Esophagus muscularis mucosa (tissue), 3 donors: Measurements from ENCODE around the gene RBX1.

Source experiments
- POLR2AphosphoS5 ChIP-seq, 2 donors: sonication (generic); formaldehyde crosslinking; IDR thresholded peaks; one replicate each; pipeline ENCODE4 v1.6.1; 2017; ENCODE audit warnings: antibody characterized with exemption in 2 of 2
- TF ChIP-seq, protein P1 (sequence below), 3 experiments: fragments of 200-600 bp in 2 of 3; fragments of 450-650 bp in 1 of 3; sonication (generic) in 2 of 3; IDR thresholded peaks; one replicate each; pipeline ENCODE4 v1.5.1; 2017 to 2019; ENCODE audit warnings: antibody characterized with exemption in 3 of 3, mild to moderate bottlenecking in 2 of 3, moderate library complexity in 1 of 3

DNA sequence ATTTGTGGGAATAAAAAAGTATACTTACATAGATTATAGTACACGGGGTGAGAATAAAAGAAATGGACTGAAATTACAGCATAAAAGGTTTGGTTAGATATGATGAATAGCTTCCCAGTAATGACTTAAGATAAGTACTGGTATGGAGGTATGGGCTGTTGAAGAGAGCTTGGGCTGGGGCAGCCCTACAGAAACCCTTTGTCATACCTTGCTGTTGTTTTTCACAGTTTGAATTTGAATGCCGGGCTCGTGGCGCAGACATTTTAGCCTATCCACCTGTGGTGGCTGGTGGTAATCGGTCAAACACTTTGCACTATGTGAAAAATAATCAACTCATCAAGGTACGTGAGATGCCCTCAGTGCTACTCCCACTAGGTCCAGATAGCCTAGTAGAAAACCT lies 42.3 kb upstream of the RBX1 start:
- TF ChIP-seq, protein P1, sequence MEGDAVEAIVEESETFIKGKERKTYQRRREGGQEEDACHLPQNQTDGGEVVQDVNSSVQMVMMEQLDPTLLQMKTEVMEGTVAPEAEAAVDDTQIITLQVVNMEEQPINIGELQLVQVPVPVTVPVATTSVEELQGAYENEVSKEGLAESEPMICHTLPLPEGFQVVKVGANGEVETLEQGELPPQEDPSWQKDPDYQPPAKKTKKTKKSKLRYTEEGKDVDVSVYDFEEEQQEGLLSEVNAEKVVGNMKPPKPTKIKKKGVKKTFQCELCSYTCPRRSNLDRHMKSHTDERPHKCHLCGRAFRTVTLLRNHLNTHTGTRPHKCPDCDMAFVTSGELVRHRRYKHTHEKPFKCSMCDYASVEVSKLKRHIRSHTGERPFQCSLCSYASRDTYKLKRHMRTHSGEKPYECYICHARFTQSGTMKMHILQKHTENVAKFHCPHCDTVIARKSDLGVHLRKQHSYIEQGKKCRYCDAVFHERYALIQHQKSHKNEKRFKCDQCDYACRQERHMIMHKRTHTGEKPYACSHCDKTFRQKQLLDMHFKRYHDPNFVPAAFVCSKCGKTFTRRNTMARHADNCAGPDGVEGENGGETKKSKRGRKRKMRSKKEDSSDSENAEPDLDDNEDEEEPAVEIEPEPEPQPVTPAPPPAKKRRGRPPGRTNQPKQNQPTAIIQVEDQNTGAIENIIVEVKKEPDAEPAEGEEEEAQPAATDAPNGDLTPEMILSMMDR (IDR thresholded peaks at IDR 0.05): no peak
- no peak for TF ChIP-seq POLR2AphosphoS5 (IDR thresholded peaks at IDR 0.05)
